Left hindlimb (tissue), 1 donor: ENCODE measurements around the gene NAA50.

Experiments
- DNase-seq: peaks from one replicate; pipeline ENCODE4 v3.0.0-alpha.2; 2018

The NAA50 gene

GRCh38 chr3:113741086-113741485 lies 5.0 kb downstream of the NAA50 start:
- DNase-seq: no peak

DNA sequence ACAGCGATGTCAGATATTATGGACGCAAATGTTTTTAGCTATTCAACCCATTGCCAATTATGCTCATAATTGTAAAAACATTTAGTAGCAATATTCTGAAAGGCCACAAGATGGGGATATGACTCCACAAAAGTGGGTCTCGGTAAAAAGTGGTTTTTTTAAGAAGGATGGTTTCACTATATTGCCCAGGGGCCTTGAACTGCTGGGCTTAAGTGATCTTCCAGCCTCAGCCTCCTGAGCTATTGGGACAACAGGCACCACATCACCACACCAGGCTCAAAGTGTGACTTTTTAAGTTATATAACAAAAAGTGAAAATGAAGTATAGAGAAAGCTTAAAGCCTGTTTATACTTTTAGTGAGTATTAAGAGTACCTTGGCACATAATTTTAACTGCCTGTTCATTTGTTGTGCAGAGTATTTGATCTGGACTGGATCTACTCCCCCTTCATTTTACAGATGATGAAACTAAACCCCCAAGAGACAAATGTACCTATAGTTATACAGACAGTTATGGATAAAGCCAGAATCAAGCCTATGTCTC lies 9.4 kb downstream of the NAA50 start:
- DNase-seq: no peak

GRCh38 chr3:113731694-113732093 lies 14.4 kb downstream of the NAA50 start:
- DNase-seq: no peak

GRCh38 chr3:113730550-113730949 lies 15.5 kb downstream of the NAA50 start:
- no peak for DNase-seq

DNA sequence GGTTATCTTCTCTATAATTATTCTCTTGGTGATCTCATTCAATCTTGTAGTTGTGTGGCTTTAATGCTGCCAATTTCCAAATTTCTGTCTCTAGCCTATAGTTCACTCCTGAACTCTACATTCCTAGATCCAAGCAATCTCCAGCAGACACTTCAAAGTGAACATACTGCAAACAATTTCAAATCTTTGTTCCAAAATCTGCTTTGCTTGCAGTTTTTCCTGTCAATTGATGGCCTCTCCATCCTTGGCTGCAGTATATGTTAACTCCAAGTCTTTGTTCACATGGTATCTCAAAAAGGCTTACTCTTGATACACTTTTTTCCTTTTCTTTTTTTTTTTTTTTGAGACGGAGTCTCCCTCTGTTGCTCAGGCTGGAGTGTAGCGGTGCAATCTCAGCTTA lies 17.4 kb downstream of the NAA50 start:
- DNase-seq: no peak

GRCh38 chr3:113721636-113722035 lies 24.4 kb downstream of the NAA50 start:
- DNase-seq: no peak

- no peak for DNase-seq
Measured at GRCh38 chr3:113719758-113720157, 26.3 kb downstream of the NAA50 start.

- no peak for DNase-seq
Measured at GRCh38 chr3:113719294-113719693, 26.8 kb downstream of the NAA50 start.

- no peak for DNase-seq
Measured at GRCh38 chr3:113717818-113718217, 28.2 kb downstream of the NAA50 start.

DNA sequence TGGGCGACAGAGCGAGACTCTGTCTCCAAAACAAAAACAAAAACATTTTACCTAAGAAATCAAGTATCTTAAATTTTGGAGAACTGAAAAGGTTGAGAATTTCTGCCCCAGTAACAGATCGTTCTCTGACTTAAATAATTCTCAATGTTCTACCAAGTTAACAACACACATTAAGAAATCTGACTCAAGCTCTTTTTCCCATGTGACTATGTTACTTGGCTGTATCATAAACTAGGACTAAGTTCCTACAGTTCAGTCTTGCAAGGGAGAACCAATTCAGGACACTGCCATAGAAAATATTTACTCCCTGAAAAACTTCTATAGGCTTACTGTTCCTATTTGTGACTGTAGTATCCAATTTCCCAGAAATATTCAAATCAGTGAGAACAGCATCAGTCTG lies 28.7 kb downstream of the NAA50 start:
- no peak for DNase-seq

GRCh38 chr3:113714702-113715101 lies 31.3 kb downstream of the NAA50 start:
- no peak for DNase-seq

DNA sequence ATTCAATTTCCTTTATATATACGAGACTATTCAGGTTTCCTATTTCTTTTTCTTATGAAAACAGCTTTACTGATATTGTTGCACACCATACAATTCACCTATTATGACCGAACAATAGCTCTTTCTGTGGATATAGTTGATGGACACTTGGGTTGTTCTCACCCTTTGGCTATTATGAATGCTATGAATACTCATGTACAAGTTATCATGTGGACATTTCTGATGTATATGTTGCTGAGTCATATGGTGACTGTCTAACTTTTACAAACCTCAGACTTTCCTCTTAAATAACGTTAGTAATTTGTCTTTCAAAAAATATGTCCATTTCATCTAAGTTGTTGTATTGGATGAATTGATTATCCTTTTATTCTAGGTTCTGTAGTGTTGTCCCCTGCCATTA lies 33.9 kb downstream of the NAA50 start:
- DNase-seq: no peak

- DNase-seq: no peak
Measured at GRCh38 chr3:113707835-113708234, 38.2 kb downstream of the NAA50 start.

GRCh38 chr3:113698956-113699355 lies 47.1 kb downstream of the NAA50 start:
- no peak for DNase-seq

- no peak for DNase-seq
Measured at GRCh38 chr3:113698213-113698742, 47.8 kb downstream of the NAA50 start.

DNA sequence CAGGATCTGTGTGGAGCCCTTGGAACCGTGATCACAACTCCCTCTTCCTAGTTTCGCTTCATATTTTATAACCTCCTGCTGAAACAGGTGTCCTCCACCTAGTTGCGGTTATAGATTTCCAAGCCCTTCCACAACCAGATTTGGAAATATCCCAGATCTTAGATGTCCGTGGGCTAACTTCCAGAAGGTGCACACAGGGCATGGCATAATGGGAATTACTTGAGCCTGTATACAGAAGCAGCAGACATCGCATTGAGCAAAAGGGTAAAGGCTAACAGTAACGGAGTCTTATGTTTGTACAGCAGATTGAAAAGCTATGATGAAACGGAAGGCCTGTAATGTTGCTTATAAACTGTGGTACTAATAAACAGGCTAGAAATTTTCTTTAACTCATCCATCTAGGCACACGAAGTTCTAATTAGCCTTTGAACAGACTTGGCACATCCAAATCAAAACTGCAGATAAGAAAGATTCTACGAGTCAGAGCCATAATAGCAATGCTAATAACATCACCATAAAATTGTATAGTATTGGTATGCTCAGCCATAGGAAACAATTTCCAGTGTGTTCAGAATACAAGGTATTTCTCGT lies 48.5 kb downstream of the NAA50 start:
- DNase-seq: no peak

DNA sequence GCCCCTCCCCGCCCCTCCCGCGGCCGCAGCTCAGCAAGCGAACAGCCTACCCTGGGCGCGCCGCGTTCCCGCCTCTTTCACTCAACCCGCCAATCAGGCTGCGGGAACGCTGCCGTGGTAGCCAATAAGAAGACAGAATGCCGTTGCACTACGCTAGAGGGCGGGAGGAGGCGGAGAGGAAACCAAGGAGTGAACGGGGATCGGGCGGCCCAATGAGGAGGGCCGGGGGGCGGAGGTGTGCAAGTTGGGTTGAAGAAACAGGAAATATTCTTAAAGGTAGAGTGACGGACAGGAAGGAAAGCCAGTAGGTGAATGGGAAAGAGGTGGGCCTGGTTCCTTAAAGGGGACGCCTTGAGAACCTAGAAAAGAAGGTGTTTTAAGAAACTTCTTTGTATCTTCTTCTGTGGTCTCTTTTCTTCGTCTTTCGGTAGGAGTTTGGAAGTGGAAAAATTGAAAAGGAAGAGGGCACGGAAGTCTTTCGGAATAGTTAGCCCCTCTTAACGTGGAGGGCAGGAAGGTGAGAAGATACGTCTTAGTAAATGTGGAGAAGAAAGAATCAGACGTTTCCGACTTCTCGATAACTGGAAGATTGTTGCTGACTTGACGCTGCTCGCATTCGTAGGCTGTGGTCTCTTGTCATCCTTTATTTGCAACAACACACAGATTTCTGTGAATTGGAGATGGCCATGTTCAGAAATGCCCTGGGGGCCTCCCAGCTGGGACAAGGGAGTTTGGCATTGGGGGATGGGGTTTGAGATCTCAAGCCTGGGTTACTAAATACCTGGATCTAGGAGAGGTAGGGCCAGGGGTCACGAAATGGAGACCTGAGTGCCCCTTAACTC lies 49.2 kb downstream of the NAA50 start:
- peak; percentile 100 for DNase-seq

GRCh38 chr3:113695786-113696645 lies 50.0 kb downstream of the NAA50 start, which contains the start of gene USF3:
USF3 (minus strand) TSS chr3:113696642; CDS start chr3:113674878, 21,764 bp downstream.
- DNase-seq: peak; percentile 85

DNA sequence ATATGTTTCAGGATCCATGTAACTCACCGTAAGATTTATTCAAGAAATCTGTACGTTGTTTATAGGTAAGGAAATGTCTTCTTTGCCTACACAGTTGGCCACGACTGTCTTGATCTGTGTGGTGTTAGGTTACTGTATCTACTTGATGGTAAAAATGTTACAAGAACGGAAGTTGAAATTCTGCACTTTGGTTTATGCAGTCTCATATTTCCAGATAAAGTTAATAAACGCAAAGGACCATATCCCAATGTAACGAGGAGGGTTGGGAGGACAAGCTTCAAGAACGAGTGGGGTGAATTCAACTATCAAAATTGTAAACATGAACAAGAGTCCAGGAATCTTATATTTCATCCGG lies 50.6 kb downstream of the NAA50 start:
- no peak for DNase-seq

DNA sequence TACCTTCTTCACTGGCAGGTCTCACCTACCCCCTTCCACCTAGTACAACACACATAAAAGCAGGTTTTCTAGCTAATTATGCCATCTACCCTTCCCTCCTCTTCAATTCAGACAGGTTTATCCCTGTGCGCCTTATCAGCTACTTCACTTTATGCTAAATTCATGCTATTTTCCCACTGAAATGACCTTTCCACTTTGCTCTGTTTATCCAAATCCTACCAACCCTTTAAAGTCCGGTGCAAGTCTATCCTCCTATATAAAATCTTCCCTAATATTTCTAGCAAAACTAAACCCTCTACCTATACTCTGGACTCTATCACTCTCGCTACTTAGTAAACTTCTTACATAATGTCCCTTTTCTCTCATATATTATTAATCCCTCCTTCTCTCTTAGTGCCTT lies 55.6 kb downstream of the NAA50 start:
- DNase-seq: no peak

DNA sequence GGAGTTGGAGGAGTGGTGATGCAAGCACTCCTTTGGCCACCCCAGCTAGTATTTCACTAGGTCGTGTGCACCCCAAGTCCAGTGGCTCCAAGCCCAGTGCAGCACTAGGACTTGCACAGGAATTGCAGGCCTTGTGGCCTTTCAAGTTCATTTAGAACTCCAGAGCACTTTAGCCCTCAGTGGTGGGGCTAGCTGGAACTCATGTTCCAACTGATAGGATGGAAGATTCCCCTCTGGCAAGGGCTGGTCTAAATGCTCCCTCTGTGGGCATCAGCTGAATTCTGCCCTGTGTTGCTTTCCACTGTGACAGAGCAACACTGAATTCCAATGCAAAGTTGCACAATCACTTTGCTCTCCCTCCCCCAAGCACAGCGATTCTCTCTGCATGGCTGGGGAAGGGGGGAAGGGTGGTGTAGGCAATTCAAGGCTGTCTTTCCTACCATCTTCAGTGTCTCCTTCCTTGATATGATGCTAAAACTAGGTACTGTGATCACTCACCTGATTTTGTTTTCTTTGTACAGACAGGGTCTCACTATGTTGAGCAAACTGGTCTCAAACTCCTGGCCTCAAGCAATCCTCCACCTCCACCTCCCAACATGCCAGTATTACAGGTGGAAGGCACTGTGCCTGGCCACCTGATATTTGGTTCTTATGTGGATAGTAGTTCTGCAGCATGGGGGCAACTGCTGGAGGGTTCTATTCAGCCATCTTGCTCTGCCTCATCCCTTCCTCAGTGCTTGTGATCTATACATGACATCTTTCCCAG lies 59.9 kb downstream of the NAA50 start:
- DNase-seq: no peak

DNA sequence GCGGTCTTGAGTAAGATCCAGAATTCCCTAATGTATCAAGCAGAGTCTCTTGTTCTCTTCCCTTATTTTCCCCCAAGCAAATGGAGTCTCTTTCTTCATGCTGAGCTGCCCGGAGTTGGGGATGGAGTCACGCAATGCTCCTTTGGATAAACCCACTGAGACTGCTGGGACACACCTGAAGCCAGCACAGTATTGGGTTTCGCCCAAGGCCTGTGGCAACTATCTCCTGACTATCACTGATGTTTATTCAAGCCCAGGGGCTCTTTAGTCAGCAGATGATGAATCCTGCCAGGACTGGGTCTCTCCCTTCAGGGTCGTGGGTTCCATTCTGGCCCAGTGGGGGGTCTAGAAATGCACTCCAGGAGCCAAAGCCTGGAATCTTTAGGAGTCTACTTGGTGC lies 60.9 kb downstream of the NAA50 start:
- no peak for DNase-seq
